NCI-H2171 treated with DMSO at 0.1 percent for 48 hours (cell line): Measurements from ENCODE around the gene FRAS1.
"Not testable (repeated sequence)": the region's sequence is repeated elsewhere in the genome, so short reads cannot be mapped to it uniquely, and the experiment has no call there.

ENCODE experiments used
- DNase-seq: peaks from one replicate; lab custom pipeline; 2025; lab: John Stamatoyannopoulos, UW

FRAS1 gene

GRCh38 chr4:78167510-78167909 lies 110.4 kb downstream of the FRAS1 start:
- no peak for DNase-seq

DNA sequence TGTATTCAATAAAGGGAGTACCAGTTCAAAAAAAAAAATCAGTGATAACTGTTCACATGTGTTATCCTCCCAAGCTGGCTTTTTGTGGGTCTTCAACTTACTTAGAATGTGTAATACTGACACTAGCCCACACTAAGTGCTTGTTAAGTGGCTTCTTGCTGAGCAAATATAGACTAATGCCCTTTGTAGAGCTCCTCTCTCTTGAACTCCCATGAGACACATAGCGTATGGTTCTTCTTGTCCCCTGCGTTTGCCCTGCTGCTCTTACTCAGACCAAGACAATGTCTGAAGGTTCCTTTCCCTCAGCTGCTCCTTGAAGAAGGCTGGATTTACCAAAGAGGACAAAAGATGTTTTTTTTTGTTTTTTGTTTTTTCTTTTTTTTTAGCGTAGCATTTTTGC lies 110.9 kb downstream of the FRAS1 start:
- peak; percentile 36 for DNase-seq

GRCh38 chr4:78169728-78170127 lies 112.6 kb downstream of the FRAS1 start:
- DNase-seq: no peak

GRCh38 chr4:78171482-78171881 lies 114.4 kb downstream of the FRAS1 start:
- DNase-seq: no peak

DNA sequence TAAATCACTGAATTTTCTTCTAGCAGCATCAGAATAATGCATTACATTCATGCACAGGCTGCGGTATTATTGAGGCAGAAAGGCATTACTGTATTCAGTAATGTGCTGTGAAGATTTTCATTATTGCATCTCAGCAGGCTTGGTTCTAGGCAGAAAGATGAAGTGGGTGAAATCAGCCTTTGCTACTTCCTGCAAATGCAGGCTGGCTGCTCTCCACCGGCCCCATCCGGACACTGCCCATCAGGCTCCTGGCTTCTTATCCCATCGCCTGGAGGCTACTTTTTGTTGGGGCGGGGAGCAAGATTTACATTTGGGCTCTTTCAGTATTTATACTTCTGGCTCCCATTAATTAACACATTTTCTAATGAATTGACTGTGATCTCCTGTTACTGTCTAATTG lies 117.8 kb downstream of the FRAS1 start:
- no peak for DNase-seq

DNA sequence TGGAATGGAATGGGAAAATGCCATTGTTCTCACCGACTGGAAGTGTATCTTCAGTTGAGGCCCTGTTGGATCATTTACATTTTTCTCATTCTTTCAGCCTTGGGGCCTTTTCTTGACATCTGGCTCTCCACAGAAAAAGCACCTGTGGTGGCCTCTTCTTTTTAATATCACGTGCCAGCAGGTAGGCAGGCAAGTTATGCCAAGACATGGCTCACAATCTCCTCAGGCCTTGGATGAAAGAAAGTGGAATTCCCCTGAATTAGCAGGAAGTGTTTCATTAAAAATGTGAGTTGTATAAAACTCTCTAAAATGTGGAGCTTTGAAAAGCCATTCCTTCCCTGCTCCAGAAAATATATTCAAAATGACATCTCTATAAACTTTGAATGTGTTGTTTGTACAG lies 122.1 kb downstream of the FRAS1 start:
- DNase-seq: no peak

DNA sequence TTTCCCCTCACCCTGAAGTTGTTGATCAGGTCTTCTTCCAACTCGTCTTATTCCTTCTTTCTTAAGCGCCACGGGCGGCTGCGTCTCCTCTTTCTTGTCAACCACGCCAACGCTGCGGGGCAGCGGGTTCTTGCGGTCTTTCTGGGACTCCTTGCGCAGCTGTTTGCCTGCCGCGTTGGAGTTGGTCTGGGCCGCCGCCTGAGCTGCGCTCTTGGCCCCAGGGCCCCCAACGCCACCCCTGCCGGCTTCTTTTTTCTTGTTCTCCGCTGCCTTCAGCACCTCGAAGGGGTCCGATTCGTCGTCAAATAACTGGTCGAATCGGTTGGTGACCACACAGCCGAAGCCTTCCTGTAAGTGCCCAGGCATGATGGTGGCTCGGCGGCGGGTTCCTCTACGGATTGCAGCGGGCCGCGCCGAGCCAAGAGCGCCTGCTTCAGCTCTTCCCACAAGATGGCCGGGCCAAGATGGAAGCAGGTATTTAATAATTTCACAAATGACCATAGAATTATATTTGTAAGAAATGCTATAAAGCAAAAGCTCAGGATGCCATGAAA lies 124.6 kb downstream of the FRAS1 start:
- DNase-seq: not testable (repeated sequence)

DNA sequence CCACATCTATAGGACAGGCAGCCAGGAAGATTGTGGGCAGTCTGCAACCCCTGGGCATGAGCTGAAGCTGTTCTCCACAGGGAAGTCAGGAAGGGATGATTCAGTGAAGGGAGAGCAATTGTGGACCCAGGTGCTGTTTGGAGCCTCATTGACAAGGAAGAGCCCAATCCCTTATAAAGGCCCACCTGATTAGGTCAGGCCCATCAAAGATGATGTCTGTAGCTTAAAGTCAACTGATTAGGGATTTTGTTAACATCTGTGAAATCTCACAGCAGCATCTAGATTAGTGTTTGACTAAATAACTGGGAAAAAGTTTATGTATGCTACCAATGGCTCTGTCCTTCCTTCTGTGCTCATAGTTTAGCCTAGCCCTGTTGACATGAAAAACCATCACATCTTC lies 127.5 kb downstream of the FRAS1 start:
- no peak for DNase-seq

- DNase-seq: no peak
These were observed 128.0 kb downstream of the FRAS1 start for GRCh38 chr4:78185117-78185516.

DNA sequence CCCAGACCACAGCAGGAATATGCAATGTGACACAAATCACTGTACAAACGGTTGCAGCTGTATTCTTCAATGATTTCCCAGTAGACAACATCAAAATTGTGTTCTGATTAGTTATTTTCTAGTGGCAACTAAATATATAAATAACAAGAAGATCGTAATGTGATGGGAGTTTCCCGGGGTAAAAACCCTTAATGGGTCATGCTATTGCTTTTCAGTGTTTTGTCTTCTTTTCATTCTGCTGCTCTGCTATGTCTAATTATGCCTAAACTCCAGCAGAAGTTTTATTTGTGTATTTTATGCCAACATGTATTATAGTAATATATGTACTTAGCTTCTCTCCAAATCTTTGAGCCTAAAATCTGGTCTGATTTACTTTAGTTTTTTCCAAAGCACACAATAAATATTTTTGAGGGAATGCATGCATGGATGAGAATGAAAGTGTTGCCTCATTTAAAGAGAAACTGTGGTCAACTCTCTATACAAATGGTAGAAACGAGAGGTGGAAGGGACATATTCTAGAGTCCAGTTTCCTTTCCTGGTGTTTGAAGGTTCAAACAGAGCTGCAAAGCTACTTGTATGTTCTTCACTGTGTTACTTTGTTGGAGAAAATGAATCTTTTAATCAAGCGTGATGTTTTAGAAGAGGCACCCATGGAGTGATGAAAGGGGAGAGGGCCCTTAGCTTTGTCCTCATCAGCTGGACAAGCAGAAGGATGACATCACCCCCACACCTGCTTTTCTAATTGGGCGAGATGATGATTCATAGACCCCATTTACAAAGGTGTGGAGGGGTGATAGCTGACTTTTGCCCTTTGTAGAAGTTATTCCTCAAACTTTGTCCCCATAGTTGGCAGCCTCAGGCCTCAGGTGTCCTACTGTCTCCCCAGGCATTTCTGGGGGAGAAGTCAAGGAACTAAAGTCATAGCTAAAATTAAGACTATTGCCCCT lies 129.7 kb downstream of the FRAS1 start:
- DNase-seq: no peak

- DNase-seq: no peak
These were observed 132.9 kb downstream of the FRAS1 start for GRCh38 chr4:78190068-78190467.

- DNase-seq: no peak
These were observed 133.5 kb downstream of the FRAS1 start for GRCh38 chr4:78190595-78190994.

- no peak for DNase-seq
These were observed 140.8 kb downstream of the FRAS1 start for GRCh38 chr4:78197947-78198346.

DNA sequence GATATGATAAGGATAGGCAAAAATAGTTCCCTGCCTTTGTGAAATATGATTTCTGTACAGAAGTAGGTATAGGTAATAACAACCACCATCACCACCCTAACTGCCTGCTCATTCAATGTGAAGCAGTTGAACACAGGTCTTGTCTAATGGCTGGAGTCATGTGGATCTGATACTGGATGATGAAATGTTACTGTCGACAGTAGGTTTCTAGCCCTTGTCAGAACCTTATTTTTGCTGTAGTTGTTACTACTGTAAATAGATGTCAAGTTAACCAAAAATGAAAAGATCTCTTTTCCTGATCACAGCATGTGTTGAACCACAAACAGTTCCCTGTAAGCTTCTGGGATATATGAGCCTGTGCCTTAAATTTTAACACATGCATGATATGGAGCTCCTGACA lies 142.9 kb downstream of the FRAS1 start:
- no peak for DNase-seq

- DNase-seq: no peak
These were observed 143.8 kb downstream of the FRAS1 start for GRCh38 chr4:78200949-78201348.

- no peak for DNase-seq
These were observed 147.1 kb downstream of the FRAS1 start for GRCh38 chr4:78204176-78204575.

DNA sequence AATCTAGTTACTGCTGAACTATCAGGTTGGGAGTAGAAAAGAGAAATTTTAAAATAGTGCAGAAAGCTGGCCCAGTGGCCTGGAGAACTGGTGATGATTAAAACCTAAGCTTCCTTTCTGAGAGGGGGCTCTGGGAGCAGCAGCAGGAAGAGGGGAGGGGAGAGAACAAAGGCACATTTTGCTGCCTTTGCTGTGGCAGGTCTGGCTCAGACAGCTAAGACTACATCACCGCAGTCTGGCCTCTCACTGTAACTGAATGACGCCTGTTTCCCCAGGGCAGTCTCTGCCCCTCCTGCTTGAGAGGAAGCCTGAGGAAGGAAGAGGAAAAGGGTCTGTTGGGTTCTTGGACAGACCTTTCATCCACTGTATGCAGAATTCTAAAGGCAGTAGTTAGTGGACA lies 148.5 kb downstream of the FRAS1 start:
- no peak for DNase-seq

- no peak for DNase-seq
These were observed 150.4 kb downstream of the FRAS1 start for GRCh38 chr4:78207541-78207940.

GRCh38 chr4:78207951-78208350 lies 150.8 kb downstream of the FRAS1 start:
- no peak for DNase-seq

DNA sequence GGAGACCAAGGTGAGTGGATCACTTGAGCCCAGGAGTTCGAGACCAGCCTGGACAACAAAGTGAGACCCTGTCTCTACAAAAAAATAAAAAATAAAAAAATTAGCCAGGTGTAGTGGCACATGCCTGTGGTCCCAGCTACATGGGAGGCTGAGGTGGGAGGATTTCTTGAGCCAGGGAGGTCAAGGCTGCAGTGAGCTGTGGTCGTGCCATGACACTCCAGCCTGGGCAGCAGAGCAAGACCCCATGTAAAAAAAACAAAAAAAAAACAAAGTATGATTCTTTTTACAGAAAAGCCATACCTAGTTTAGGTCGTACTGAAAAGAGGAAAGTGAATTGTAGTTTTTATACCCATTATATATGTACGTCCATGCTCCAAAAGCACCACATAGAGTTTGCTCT lies 151.8 kb downstream of the FRAS1 start:
- DNase-seq: not testable (repeated sequence)

DNA sequence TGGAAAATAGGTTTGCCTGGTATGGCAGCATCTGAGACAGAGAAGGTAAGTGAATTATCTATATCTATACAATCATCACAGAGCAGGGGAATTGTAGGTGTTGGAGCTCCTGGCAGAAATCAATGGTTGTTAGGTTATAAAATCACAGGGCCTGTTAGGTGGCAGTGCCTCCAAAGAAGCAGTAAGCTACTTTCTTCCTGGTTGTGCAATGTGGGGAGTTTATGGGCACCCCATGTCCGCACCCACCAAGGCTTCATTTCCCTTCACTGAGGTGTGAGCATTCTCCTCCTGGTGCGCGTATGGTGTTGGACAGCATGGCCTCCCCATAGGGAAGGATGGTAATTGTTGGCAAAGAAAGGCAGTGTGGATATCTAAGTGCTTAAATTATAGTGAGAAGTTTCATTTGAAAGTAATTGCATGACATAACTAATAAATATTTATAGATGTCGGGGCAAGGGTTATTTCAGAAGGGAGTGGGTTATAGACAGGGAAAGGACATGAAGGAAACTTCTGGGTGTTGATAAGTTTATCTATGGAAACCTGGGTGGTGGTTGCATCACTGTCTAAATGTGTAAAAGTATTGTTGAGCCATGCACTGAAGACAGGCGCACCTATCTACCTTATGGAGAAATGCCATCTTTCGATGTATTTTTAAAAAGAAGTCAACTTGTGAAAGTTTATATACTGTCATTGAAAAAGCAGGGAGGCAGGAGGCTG lies 153.7 kb downstream of the FRAS1 start:
- no peak for DNase-seq

GRCh38 chr4:78213218-78213617 lies 156.1 kb downstream of the FRAS1 start:
- DNase-seq: peak; percentile 57

DNA sequence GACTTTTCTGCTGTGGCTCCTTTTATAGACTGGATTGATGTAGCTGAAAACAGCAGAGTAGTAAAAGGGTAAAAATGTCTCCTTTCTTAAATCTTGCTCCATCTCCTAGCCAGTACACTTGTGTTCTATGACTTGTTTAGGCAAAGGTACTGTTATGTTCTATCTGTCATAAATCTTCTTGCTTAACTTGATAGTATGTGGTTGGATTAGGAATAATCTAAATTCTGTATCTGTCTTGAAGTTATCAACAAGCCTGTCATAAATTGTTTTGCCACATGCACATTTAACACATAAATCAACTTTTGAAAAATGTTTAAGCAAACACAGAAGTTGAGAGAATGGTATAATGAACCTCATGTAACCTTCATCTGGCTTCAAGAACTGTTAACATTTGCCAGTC lies 157.0 kb downstream of the FRAS1 start:
- DNase-seq: no peak
